ENCODE data around the gene RIMS4.
"Not testable (repeated sequence)": the region's sequence is repeated elsewhere in the genome, so short reads cannot be mapped to it uniquely, and the experiment has no call there.

The RIMS4 gene

GRCh38 chr20:44792796-44793195, 17.6 kb downstream of the RIMS4 start:
- no peak for DNase-seq

GRCh38 chr20:44790638-44791393, 19.5 kb downstream of the RIMS4 start:
- DNase-seq = no peak

GRCh38 chr20:44788706-44789456, 21.5 kb downstream of the RIMS4 start:
- no peak for DNase-seq

DNA sequence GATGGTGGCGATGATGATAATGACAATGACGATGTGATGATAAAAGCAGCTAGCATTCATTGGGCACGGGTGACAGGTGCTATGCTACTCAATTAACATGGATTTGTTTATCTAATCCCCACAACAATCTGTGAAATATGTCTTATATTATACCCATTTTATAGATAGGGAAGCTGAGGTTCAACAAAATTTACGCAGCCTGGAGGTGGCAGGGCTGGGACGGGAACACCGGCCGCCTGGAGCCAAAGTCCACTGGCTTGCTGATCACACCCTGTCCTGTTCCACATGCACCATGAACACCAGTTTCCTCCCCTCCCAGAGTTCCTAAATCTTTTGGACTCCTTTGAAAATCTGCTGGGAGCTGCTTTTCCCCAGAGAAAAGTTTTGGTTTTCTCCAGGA, 23.0 kb downstream of the RIMS4 start:
- DNase-seq = no peak

GRCh38 chr20:44785768-44786167, 24.6 kb downstream of the RIMS4 start:
- DNase-seq = no peak

GRCh38 chr20:44784688-44785087, 25.7 kb downstream of the RIMS4 start:
- no peak for DNase-seq

GRCh38 chr20:44781791-44782190, 28.6 kb downstream of the RIMS4 start:
- DNase-seq = no peak

GRCh38 chr20:44781118-44781517, 29.2 kb downstream of the RIMS4 start:
- no peak for DNase-seq

DNA sequence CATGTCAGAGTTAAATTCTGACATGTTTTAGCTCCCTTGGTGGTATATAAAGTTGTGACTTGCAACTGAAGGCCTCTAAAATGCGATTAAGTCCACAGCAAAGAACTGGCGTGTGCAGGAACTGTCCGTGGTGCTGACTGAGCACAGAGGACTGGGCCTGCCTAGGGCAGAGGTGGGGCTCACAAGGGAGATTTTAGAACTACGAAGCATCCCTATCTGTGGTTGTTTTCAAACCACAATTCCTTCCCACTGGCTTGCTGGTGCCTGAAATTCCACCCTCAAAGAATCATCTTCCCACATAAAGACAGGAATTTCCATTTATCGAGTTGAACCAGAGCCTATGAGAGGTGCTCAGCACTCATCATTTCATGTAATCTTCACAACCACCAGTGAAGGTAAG, 30.1 kb downstream of the RIMS4 start:
- peak; percentile 20 for DNase-seq

DNA sequence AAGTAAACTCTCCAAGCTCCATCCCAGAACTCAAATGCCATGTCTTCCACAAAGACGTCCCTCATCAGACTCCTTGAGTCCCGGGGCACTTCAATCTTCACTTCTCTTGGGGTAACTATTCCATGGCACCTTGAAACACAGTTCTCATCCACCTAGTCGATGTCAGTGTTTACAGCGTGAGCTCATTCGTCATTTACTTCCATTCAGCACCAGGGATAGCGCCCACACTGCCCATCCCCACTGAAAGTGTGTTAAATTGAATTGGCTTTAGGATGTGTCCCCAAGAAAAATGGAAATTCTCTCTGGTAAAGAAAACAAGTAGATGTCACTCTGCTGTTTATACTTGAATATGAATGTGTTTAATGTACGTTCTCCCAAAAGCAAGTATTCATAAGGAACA, 33.4 kb downstream of the RIMS4 start:
- DNase-seq = no peak

DNA sequence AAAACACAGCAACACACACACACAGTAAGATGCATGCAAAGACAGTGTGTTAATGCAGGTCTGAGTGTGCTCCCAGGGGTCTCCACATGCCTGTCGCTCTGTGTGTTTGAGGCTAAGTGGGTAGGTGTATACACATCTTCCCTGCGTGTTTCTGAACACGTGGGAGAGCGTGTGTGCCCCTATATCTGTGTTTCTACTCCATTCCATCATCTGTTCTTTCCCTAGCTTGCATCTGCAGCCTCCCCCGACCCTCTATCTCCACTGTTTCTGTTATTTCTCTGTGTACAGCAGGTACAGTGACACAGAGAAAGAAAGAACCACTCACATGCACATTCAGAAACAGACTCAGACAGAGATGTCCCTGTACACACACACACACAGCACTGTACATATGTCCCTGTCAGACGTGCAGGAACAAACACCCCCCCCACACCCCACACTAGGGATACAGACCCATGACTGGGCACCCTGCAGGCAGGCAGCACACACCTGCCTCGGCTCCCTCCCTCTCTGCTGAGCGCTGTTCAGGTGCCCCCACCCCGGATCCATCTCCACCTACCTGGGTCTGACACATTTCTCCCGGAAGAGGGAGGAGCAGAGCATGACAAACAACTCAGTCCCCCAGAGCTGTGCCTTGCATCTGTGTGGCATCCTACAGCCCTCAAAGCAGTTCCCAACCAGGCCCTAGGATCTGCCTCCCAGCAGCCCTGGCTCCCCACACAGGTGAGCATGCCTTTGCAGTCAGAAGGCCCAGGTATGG, 37.1 kb downstream of the RIMS4 start:
- DNase-seq = no peak

GRCh38 chr20:44772636-44773035, 37.7 kb downstream of the RIMS4 start:
- no peak for DNase-seq

DNA sequence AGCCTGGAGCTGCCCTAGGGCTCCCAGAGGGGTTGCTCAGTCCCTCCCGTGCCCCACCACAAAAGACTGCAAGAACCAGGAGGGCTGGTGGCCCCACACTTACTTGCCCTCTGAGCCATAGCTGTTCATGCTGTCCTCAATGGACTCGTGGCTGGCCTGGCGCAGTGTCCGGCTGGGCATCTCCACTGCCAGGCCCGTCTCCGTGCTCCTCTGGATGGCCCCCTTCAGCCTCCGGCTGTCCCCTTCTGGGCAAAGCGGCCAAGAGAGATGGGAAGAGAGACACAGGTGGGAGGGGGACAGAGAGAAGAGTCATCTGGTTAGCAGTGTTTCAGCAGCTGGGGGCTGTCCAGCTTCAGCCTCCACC, 39.2 kb downstream of the RIMS4 start:
- no peak for DNase-seq

- no peak for DNase-seq
These were observed 39.7 kb downstream of the RIMS4 start for GRCh38 chr20:44770484-44771171.

- DNase-seq = no peak
These were observed 40.9 kb downstream of the RIMS4 start for GRCh38 chr20:44769481-44769863.

GRCh38 chr20:44768854-44769480, 41.4 kb downstream of the RIMS4 start:
- DNase-seq = no peak

DNA sequence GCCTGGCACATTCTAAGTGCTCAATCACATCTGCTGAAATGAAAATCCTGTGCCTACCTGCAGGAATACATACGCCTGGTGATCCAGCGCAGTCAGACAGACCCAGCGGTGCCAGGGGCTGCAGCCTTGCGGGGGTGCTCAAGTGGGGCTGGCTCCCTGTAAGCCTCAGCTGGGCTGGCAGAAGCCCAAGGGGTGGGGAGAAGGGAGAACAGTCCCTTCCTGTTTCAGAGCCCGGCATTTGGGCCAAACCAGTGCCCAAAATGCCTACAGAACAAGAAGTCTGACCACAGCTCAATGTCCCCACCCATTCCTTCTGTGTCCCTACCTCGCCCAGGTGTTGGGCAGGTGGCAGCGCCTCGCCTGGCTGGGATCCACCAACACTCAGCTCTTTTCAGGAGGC, 42.1 kb downstream of the RIMS4 start:
- DNase-seq = no peak

- no peak for DNase-seq
These were observed 44.5 kb downstream of the RIMS4 start for GRCh38 chr20:44765701-44766347.

GRCh38 chr20:44765091-44765490, 45.3 kb downstream of the RIMS4 start:
- DNase-seq = no peak

- DNase-seq = not testable (repeated sequence)
These were observed 46.5 kb downstream of the RIMS4 start for GRCh38 chr20:44763798-44764197.

- no peak for DNase-seq
These were observed 47.7 kb downstream of the RIMS4 start for GRCh38 chr20:44762466-44763140.

- DNase-seq = no peak
These were observed 48.9 kb downstream of the RIMS4 start for GRCh38 chr20:44761423-44761822.
